PFSK-1 (cell line): Measurements from ENCODE around the gene TMEM79.

Experiments
- FOXP2 ChIP-seq: optimal IDR thresholded peaks from 2 replicates; pipeline ENCODE3; 2011; ENCODE audit warnings: borderline replicate concordance, control low read depth, inconsistent platforms; ENCODE audit not compliant: insufficient read depth; ENCODE audit errors: extremely low read length, extremely low read depth
- POLR2AphosphoS5 ChIP-seq: IDR thresholded peaks from 2 replicates; pipeline ENCODE4 v1.6.1; 2012; ENCODE audit warnings: low read depth, mild to moderate bottlenecking, control low read depth, low read length, moderate library complexity
- REST ChIP-seq, 2 experiments: IDR thresholded peaks; 2 replicates each; pipeline versions ENCODE4 v1.6.1 to v1.8.0; 2011 to 2012; ENCODE audit warnings: low read depth in 2 of 2, low read length in 2 of 2, control low read depth in 1 of 2, inconsistent platforms in 1 of 2, mild to moderate bottlenecking in 1 of 2, moderate library complexity in 1 of 2; ENCODE audit not compliant: insufficient read depth in 1 of 2
- SIN3A ChIP-seq: IDR thresholded peaks from 2 replicates; pipeline ENCODE4 v1.6.1; 2012; ENCODE audit warnings: mild to moderate bottlenecking, low read length, moderate library complexity, borderline replicate concordance; ENCODE audit not compliant: insufficient read depth
- TAF1 ChIP-seq: IDR thresholded peaks from 2 replicates; pipeline ENCODE4 v1.6.1; 2012; ENCODE audit warnings: low read length, control low read depth, borderline replicate concordance; ENCODE audit not compliant: insufficient read depth

Gene TMEM79

GRCh38 chr1:156258859-156259258 lies 25.3 kb upstream of the TMEM79 start:
- TF ChIP-seq REST (IDR thresholded peaks at IDR 0.05; ENCODE audit: insufficient read depth in 1 of 2, low read depth in 2 of 2, low read length in 2 of 2), result no peak
- no peak for TF ChIP-seq FOXP2
- TF ChIP-seq TAF1, result no peak
- no peak for TF ChIP-seq SIN3A
- no peak for TF ChIP-seq POLR2AphosphoS5

GRCh38 chr1:156259805-156260204 lies 24.3 kb upstream of the TMEM79 start:
- TF ChIP-seq POLR2AphosphoS5 (no peak), FOXP2 (no peak), SIN3A (no peak), REST (IDR thresholded peaks at IDR 0.05; ENCODE audit: insufficient read depth in 1 of 2, low read depth in 2 of 2, low read length in 2 of 2) (no peak), TAF1 (no peak)

- TF ChIP-seq TAF1, result no peak
- TF ChIP-seq FOXP2, result no peak
- no peak for TF ChIP-seq POLR2AphosphoS5
Measured at GRCh38 chr1:156260896-156261295, 23.2 kb upstream of the TMEM79 start.

- TF ChIP-seq REST (IDR thresholded peaks at IDR 0.05; ENCODE audit: insufficient read depth in 1 of 2, low read depth in 2 of 2, low read length in 2 of 2) (no peak), SIN3A (no peak), POLR2AphosphoS5 (no peak), FOXP2 (no peak), TAF1 (no peak)
Measured at GRCh38 chr1:156262461-156263287, 21.5 kb upstream of the TMEM79 start.

GRCh38 chr1:156263288-156263655 lies 20.9 kb upstream of the TMEM79 start:
- no peak for TF ChIP-seq SIN3A
- no peak for TF ChIP-seq REST (IDR thresholded peaks at IDR 0.05; ENCODE audit: insufficient read depth in 1 of 2, low read depth in 2 of 2, low read length in 2 of 2)
- TF ChIP-seq POLR2AphosphoS5, result no peak
- TF ChIP-seq FOXP2, result no peak
- TF ChIP-seq TAF1, result no peak
